Non-pigmented ciliary epithelial cell (primary cell): ENCODE data around the gene ENPP7.
A peak's percentile ranks its signal among the peaks of the same experiment; 100 is the strongest.

Experiments
- DNase-seq: peaks from one replicate; pipeline ENCODE4 v3.0.0-alpha.2; 2010; ENCODE audit warnings: low read depth

ENPP7 gene

GRCh38 chr17:79730769-79731483, at the start of gene ENPP7:
Gene ENPP7, plus strand, starts transcription at chr17:79730943. Its CDS starts 197 bp downstream, at chr17:79731140.
- no peak for DNase-seq

GRCh38 chr17:79681101-79681621, 49.6 kb upstream of the ENPP7 start:
- no peak for DNase-seq

GRCh38 chr17:79681628-79682261, 49.0 kb upstream of the ENPP7 start:
- no peak for DNase-seq

GRCh38 chr17:79683365-79683764, 47.4 kb upstream of the ENPP7 start:
- no peak for DNase-seq

GRCh38 chr17:79684132-79684985, 46.4 kb upstream of the ENPP7 start:
- no peak for DNase-seq

DNA sequence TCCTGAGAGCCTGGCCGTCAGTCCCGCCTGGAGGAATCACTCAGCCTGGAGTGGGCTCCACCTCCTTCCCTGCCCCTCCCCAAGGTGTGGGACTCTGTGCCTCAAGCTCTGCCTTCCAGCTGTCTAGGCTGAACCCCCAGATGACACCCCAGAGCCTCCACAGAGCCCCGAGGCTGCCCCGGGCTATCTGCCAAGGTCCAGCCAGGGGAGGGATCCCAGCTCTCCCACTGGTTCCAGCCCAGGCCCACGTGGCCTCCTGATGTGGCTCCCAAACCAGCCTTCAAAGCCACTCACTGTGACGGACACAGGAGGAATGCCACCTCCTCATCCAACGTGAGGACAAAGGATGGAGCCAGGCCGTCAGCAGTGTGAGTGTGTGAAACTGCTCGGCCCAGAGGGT, 45.6 kb upstream of the ENPP7 start:
- no peak for DNase-seq

GRCh38 chr17:79686476-79686875, 44.3 kb upstream of the ENPP7 start:
- DNase-seq: no peak

GRCh38 chr17:79690466-79690865, 40.3 kb upstream of the ENPP7 start:
- no peak for DNase-seq

GRCh38 chr17:79690988-79691836, 39.5 kb upstream of the ENPP7 start:
- DNase-seq: no peak

- no peak for DNase-seq
Observed at GRCh38 chr17:79691931-79692330, 38.8 kb upstream of the ENPP7 start.

- no peak for DNase-seq
Observed at GRCh38 chr17:79693419-79693818, 37.3 kb upstream of the ENPP7 start.

- no peak for DNase-seq
Observed at GRCh38 chr17:79695293-79695790, 35.4 kb upstream of the ENPP7 start.

GRCh38 chr17:79695797-79696609, 34.7 kb upstream of the ENPP7 start:
- DNase-seq: peak; percentile 10

DNA sequence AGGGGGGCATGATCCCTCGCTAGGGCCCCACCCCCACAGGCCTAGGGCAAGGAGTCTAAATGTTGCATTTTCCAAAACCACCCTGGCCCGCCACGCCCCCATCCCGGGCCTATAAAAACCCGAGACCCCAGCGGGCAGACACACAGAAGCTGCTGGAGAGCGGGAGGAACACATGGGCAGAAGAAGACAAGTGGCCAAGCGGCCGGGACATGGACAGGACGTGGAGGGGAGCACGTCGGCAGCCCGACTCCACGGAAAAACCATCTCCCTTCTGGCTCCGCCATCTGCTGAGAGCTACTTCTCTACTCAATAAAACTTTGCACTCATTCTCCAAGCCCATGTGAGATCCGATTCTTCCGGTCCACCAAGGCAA, 34.1 kb upstream of the ENPP7 start:
- no peak for DNase-seq

- DNase-seq: no peak
Observed at GRCh38 chr17:79698146-79698846, 32.4 kb upstream of the ENPP7 start.

DNA sequence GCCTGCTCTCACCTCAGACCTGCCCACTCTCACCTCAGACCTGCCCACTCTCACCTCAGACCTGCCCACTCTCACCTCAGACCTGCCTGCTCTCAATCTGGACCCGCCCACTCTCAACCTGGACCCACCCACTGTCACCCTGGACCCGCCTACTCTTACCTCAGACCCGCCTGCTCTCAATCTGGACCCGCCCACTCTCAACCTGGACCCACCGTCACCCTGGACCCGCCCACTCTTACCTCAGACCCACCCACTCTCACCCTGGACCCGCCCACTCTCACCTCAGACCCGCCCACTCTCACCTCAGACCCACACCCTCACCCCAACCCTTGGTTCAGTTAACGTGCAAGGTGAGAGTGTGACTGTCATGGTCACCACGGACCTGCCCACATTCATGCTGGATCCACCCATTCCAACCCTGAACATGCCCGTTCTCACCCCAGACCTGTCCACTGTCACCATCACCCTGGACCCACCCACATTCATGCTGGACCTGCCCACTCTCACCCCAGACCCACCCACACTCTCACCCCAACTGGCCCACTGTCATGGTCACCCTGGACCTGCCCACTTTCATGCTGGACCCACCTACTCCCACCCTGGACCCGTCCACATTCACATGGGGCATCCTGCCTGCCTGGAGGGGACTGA, 31.2 kb upstream of the ENPP7 start:
- no peak for DNase-seq

- DNase-seq: no peak
Observed at GRCh38 chr17:79700592-79700991, 30.2 kb upstream of the ENPP7 start.

- DNase-seq: no peak
Observed at GRCh38 chr17:79702034-79702433, 28.7 kb upstream of the ENPP7 start.

GRCh38 chr17:79702550-79703236, 28.1 kb upstream of the ENPP7 start:
- DNase-seq: no peak
